Measurements from ENCODE around the gene PIGU.

- TF ChIP-seq CTCF (IDR thresholded peaks at IDR 0.05): no peak
- TF ChIP-seq POLR2A (IDR thresholded peaks at IDR 0.05): no peak
- TF ChIP-seq POLR2AphosphoS5 (IDR thresholded peaks at IDR 0.05): no peak
Observed at GRCh38 chr20:34544109-34544796, 132.6 kb downstream of the PIGU start.
